NCI-H146 treated with DMSO at 0.1 percent for 48 hours (cell line): ENCODE measurements around the gene ULBP2.
"Not testable (repeated sequence)": the region's sequence is repeated elsewhere in the genome, so short reads cannot be mapped to it uniquely, and the experiment has no call there.

Source experiments
- DNase-seq: peaks from one replicate; lab custom pipeline; 2025; ENCODE audit not compliant: unreplicated experiment; lab: John Stamatoyannopoulos, UW

The ULBP2 gene

GRCh38 chr6:149908480-149908879 is 33.3 kb upstream of the ULBP2 start:
- not testable (repeated sequence) for DNase-seq

GRCh38 chr6:149909701-149910470 is 31.9 kb upstream of the ULBP2 start:
- DNase-seq: no peak

GRCh38 chr6:149910721-149911151 is 31.1 kb upstream of the ULBP2 start:
- DNase-seq: no peak

GRCh38 chr6:149912680-149913079 is 29.1 kb upstream of the ULBP2 start:
- not testable (repeated sequence) for DNase-seq

- DNase-seq: no peak
Measured at GRCh38 chr6:149913085-149913484, 28.7 kb upstream of the ULBP2 start.

- DNase-seq: no peak
Measured at GRCh38 chr6:149913540-149914240, 28.1 kb upstream of the ULBP2 start.

GRCh38 chr6:149915970-149916865 is 25.6 kb upstream of the ULBP2 start:
- DNase-seq: no peak

- DNase-seq: no peak
Measured at GRCh38 chr6:149917679-149918078, 24.1 kb upstream of the ULBP2 start.

GRCh38 chr6:149918151-149918905 is 23.5 kb upstream of the ULBP2 start:
- no peak for DNase-seq

GRCh38 chr6:149919126-149919833 is 22.5 kb upstream of the ULBP2 start:
- DNase-seq: not testable (repeated sequence)

GRCh38 chr6:149919834-149920225 is 22.0 kb upstream of the ULBP2 start:
- no peak for DNase-seq

GRCh38 chr6:149921361-149921760 is 20.5 kb upstream of the ULBP2 start:
- no peak for DNase-seq

GRCh38 chr6:149922091-149922490 is 19.7 kb upstream of the ULBP2 start:
- not testable (repeated sequence) for DNase-seq

GRCh38 chr6:149922642-149923326 is 19.0 kb upstream of the ULBP2 start, which contains the start of gene RAET1G:
Gene RAET1G, minus strand, starts transcription at chr6:149923121. Its CDS starts 111 bp downstream, at chr6:149923010.
- peak; percentile 88 for DNase-seq

- no peak for DNase-seq
Measured at GRCh38 chr6:149923327-149923986, 18.4 kb upstream of the ULBP2 start.

- DNase-seq: no peak
Measured at GRCh38 chr6:149924206-149924932, 17.4 kb upstream of the ULBP2 start.

- no peak for DNase-seq
Measured at GRCh38 chr6:149924933-149925252, 16.9 kb upstream of the ULBP2 start.

GRCh38 chr6:149925253-149925973 is 16.4 kb upstream of the ULBP2 start:
- no peak for DNase-seq
